Measurements from ENCODE around the gene METTL4.

METTL4 gene

GRCh38 chr18:2536493-2536892 is 34.8 kb downstream of the METTL4 start:
- peak; percentile 44 for DNase-seq (ENCODE audit: extremely low read depth, low read depth)
- no peak for TF ChIP-seq CTCF (IDR thresholded peaks at IDR 0.05; ENCODE audit: low read depth, low read length)

GRCh38 chr18:2536063-2536462 is 35.2 kb downstream of the METTL4 start:
- no peak for TF ChIP-seq CTCF (IDR thresholded peaks at IDR 0.05; ENCODE audit: low read depth, low read length)
- no peak for DNase-seq (ENCODE audit: extremely low read depth, low read depth)

GRCh38 chr18:2535419-2535910 is 35.8 kb downstream of the METTL4 start:
- TF ChIP-seq CTCF (IDR thresholded peaks at IDR 0.05; ENCODE audit: low read depth, low read length) = no peak
- no peak for DNase-seq (ENCODE audit: extremely low read depth, low read depth)

GRCh38 chr18:2534906-2535305 is 36.4 kb downstream of the METTL4 start:
- no peak for TF ChIP-seq CTCF (IDR thresholded peaks at IDR 0.05; ENCODE audit: low read depth, low read length)

GRCh38 chr18:2532797-2533196 is 38.5 kb downstream of the METTL4 start:
- no peak for DNase-seq (ENCODE audit: extremely low read depth, low read depth)
- no peak for TF ChIP-seq CTCF (IDR thresholded peaks at IDR 0.05; ENCODE audit: low read depth, low read length)

More at GRCh38 chr18:2534906-2535305, 36.4 kb downstream of the METTL4 start:
- no peak for DNase-seq (ENCODE audit: extremely low read depth, low read depth)

GRCh38 chr18:2531751-2532150 is 39.6 kb downstream of the METTL4 start:
- no peak for DNase-seq (ENCODE audit: extremely low read depth, low read depth)
- TF ChIP-seq CTCF (IDR thresholded peaks at IDR 0.05; ENCODE audit: low read depth, low read length) = no peak

- DNase-seq (ENCODE audit: extremely low read depth, low read depth) = no peak
- no peak for TF ChIP-seq CTCF (IDR thresholded peaks at IDR 0.05; ENCODE audit: low read depth, low read length)
Observed at GRCh38 chr18:2529154-2529553, 42.2 kb downstream of the METTL4 start.

Data from AG09319 (cell line).